Dedifferentiated amniotic fluid mesenchymal stem cell (primary cell): ENCODE measurements around the gene BSND.
"Not testable (repeated sequence)": the region's sequence is repeated elsewhere in the genome, so short reads cannot be mapped to it uniquely, and the experiment has no call there.

Experiments
- DNase-seq: peaks from one replicate; pipeline ENCODE4 v3.0.0-alpha.2; 2016; ENCODE audit errors: extremely low spot score

The BSND gene

GRCh38 chr1:55015731-55016620 lies 17.2 kb downstream of the BSND start:
- peak; percentile 39 for DNase-seq

- DNase-seq = no peak
These were observed 19.7 kb downstream of the BSND start for GRCh38 chr1:55018395-55018794.

GRCh38 chr1:55021942-55022546 lies 23.3 kb downstream of the BSND start:
- peak; percentile 83 for DNase-seq

GRCh38 chr1:55024163-55024562 lies 25.4 kb downstream of the BSND start:
- DNase-seq = not testable (repeated sequence)

- not testable (repeated sequence) for DNase-seq
These were observed 27.9 kb downstream of the BSND start for GRCh38 chr1:55026682-55027081.

GRCh38 chr1:55031098-55031497 lies 32.4 kb downstream of the BSND start:
- not testable (repeated sequence) for DNase-seq

GRCh38 chr1:55033265-55033614 lies 34.5 kb downstream of the BSND start:
- no peak for DNase-seq

- DNase-seq = no peak
These were observed 35.9 kb downstream of the BSND start for GRCh38 chr1:55034476-55035133.

GRCh38 chr1:55035904-55036303 lies 37.2 kb downstream of the BSND start:
- no peak for DNase-seq

- DNase-seq = no peak
These were observed 39.2 kb downstream of the BSND start for GRCh38 chr1:55037733-55038551.

GRCh38 chr1:55038552-55038838 lies 39.8 kb downstream of the BSND start:
- no peak for DNase-seq

GRCh38 chr1:55038974-55039341 lies 40.2 kb downstream of the BSND start:
- no peak for DNase-seq

- DNase-seq = no peak
These were observed 40.8 kb downstream of the BSND start, which contains the start of gene PCSK9 for GRCh38 chr1:55039342-55040082. Gene PCSK9, plus strand, starts transcription at chr1:55039548. Its CDS starts 290 bp downstream, at chr1:55039838.

GRCh38 chr1:55040083-55040932 lies 41.6 kb downstream of the BSND start:
- no peak for DNase-seq

- DNase-seq = no peak
These were observed 42.3 kb downstream of the BSND start for GRCh38 chr1:55040933-55041494.

- no peak for DNase-seq
These were observed 42.9 kb downstream of the BSND start for GRCh38 chr1:55041613-55042012.

GRCh38 chr1:55043011-55043410 lies 44.3 kb downstream of the BSND start:
- DNase-seq = no peak

GRCh38 chr1:55043726-55044125 lies 45.0 kb downstream of the BSND start:
- DNase-seq = no peak

GRCh38 chr1:55044617-55045397 lies 46.1 kb downstream of the BSND start:
- no peak for DNase-seq
